NCI-H460 (cell line): ENCODE results near the gene SCUBE1. TPM values are rescaled to one million over a fixed set of nuclear protein-coding genes. Genes with fewer than 3 reads are reported as not detected.

ENCODE experiments used
- DNase-seq: peaks from one replicate; pipeline ENCODE4 v3.0.0-alpha.2; 2016; ENCODE audit warnings: low read depth; ENCODE audit errors: extremely low read depth
- total RNA-seq: library from RNA; depleted of rRNA; stranded (reverse); fragments of >200 nt; shearing (Covaris generic); gene quantifications from 2 replicates; pipeline ENCODE4 v1.2.3, GENCODE V29; 2014

The SCUBE1 gene
- total RNA-seq, 1 experiment from 2014 or later, result 5.3 TPM

GRCh38 chr22:43185860-43186261 lies 157.3 kb downstream of the SCUBE1 start:
- no peak for DNase-seq

GRCh38 chr22:43183496-43184277 lies 159.5 kb downstream of the SCUBE1 start:
- DNase-seq, result no peak

- no peak for DNase-seq
These were observed 160.4 kb downstream of the SCUBE1 start for GRCh38 chr22:43182726-43183125.

GRCh38 chr22:43182118-43182517 lies 161.1 kb downstream of the SCUBE1 start:
- no peak for DNase-seq

GRCh38 chr22:43181321-43182076 lies 161.7 kb downstream of the SCUBE1 start:
- DNase-seq, result no peak

- no peak for DNase-seq
These were observed 162.5 kb downstream of the SCUBE1 start for GRCh38 chr22:43180670-43181069.

GRCh38 chr22:43179911-43180195 lies 163.3 kb downstream of the SCUBE1 start:
- DNase-seq, result no peak

GRCh38 chr22:43179146-43179910 lies 163.8 kb downstream of the SCUBE1 start:
- DNase-seq, result no peak

- no peak for DNase-seq
These were observed 165.7 kb downstream of the SCUBE1 start for GRCh38 chr22:43177479-43177878.

- DNase-seq, result no peak
These were observed 167.1 kb downstream of the SCUBE1 start for GRCh38 chr22:43176090-43176489.

- DNase-seq, result no peak
These were observed 168.1 kb downstream of the SCUBE1 start for GRCh38 chr22:43174941-43175531.

- no peak for DNase-seq
These were observed 169.0 kb downstream of the SCUBE1 start for GRCh38 chr22:43173976-43174720.

GRCh38 chr22:43173566-43173965 lies 169.6 kb downstream of the SCUBE1 start:
- DNase-seq, result no peak

- no peak for DNase-seq
These were observed 171.0 kb downstream of the SCUBE1 start for GRCh38 chr22:43172191-43172590.

- no peak for DNase-seq
These were observed 171.6 kb downstream of the SCUBE1 start for GRCh38 chr22:43171607-43172006.

GRCh38 chr22:43171019-43171491 lies 172.1 kb downstream of the SCUBE1 start:
- DNase-seq, result no peak

GRCh38 chr22:43170131-43170480 lies 173.1 kb downstream of the SCUBE1 start:
- DNase-seq, result no peak

- DNase-seq, result no peak
These were observed 173.7 kb downstream of the SCUBE1 start for GRCh38 chr22:43169310-43170130.

GRCh38 chr22:43168471-43169309 lies 174.5 kb downstream of the SCUBE1 start:
- no peak for DNase-seq
